SK-N-SH treated with all-trans-retinoic acid at 6 μM for 48 hours (cell line): ENCODE data around the gene PDK4.

Experiments
- ARNTL ChIP-seq: fragments of 450-650 bp; formaldehyde crosslinking; IDR thresholded peaks from 2 replicates; pipeline ENCODE4 v1.5.0; 2020; ENCODE audit warnings: low read depth, mild to moderate bottlenecking, moderate library complexity, borderline replicate concordance
- ESRRG ChIP-seq: fragments of 250-450 bp; sonication (Bioruptor Pico); IDR thresholded peaks from 2 replicates; pipeline ENCODE4 v1.6.1; 2021; ENCODE audit warnings: mild to moderate bottlenecking
- GLIS3 ChIP-seq: fragments of 250-450 bp; sonication (Bioruptor Pico); IDR thresholded peaks from 2 replicates; pipeline ENCODE4 v1.5.0; 2020; ENCODE audit warnings: mild to moderate bottlenecking, moderate library complexity
- ISL1 ChIP-seq: fragments of 250-450 bp; sonication (Bioruptor Pico); IDR thresholded peaks from 2 replicates; pipeline ENCODE4 v2.1.2; 2022; ENCODE audit warnings: mild to moderate bottlenecking, moderate library complexity
- PATZ1 ChIP-seq: fragments of 250-450 bp; sonication (Bioruptor Pico); IDR thresholded peaks from 2 replicates; pipeline ENCODE4 v1.8.0; 2020; ENCODE audit warnings: mild to moderate bottlenecking, moderate library complexity, borderline replicate concordance
- TCF4 ChIP-seq: fragments of 250-450 bp; sonication (Bioruptor Pico); IDR thresholded peaks from 2 replicates; pipeline ENCODE4 v1.8.0; 2021; ENCODE audit warnings: mild to moderate bottlenecking, moderate library complexity, borderline replicate concordance
- TOX ChIP-seq: fragments of 250-450 bp; sonication (Bioruptor Pico); IDR thresholded peaks from 2 replicates; pipeline ENCODE4 v1.8.0; 2021; ENCODE audit warnings: mild to moderate bottlenecking, moderate library complexity, borderline replicate concordance

GRCh38 chr7:95536656-95537311 is 59.5 kb downstream of the PDK4 start:
- TF ChIP-seq ISL1 (CRISPR knock-in tag) = no peak
- no peak for TF ChIP-seq GLIS3
- TF ChIP-seq PATZ1 (CRISPR knock-in tag) = no peak
- no peak for TF ChIP-seq TCF4 (CRISPR knock-in tag)
- TF ChIP-seq ESRRG (CRISPR knock-in tag) = no peak
- no peak for TF ChIP-seq ARNTL (CRISPR knock-in tag)
- TF ChIP-seq TOX (CRISPR knock-in tag) = no peak
